GM12878 (cell line): ENCODE data around the gene STAG2. TPM values are rescaled to one million over a fixed set of nuclear protein-coding genes. Genes with fewer than 3 reads are reported as not detected.

Experiments
- ATAC-seq: fragments of 200-7000 bp; cut with Tn5 transposase; 3 replicates; pipeline ENCODE4 v1.9.1; 2020; ENCODE audit warnings: mild to moderate bottlenecking, moderate library complexity
- BruUV-seq: library from RNA; stranded (reverse); fragments of 400-500 nt; replicated peaks from 2 replicates; lab custom pipeline; 2021; lab: Mats Ljungman, UMichigan
- CTCF ChIA-PET: fragments of 300-600 bp; sonication (Branson Sonifier 250); formaldehyde crosslinking; extraction: SDS; loops from one replicate; lab custom pipeline; 2021; ENCODE audit warnings: inconsistent platforms; lab: Yijun Ruan, JAX
- POLR2A ChIA-PET: fragments of 350-600 bp; formaldehyde crosslinking; extraction: SDS; loops from one replicate; lab custom pipeline; 2021; ENCODE audit warnings: inconsistent platforms; lab: Charles Lee
- RAD21 ChIA-PET: fragments of 300-600 bp; sonication (Branson Sonifier 250); formaldehyde crosslinking; loops from one replicate; lab custom pipeline; 2023; ENCODE audit warnings: antibody characterized with exemption; ENCODE audit not compliant: unreplicated experiment; lab: Charles Lee
- SMC1A ChIA-PET: fragments of 300-600 bp; sonication (Branson Sonifier 250); formaldehyde crosslinking; loops from one replicate; lab custom pipeline; 2023; ENCODE audit not compliant: unreplicated experiment, uncharacterized antibody; lab: Charles Lee
- DNase-seq: peaks from one replicate; pipeline ENCODE4 v3.0.0-alpha.2; 2011; ENCODE audit warnings: low read depth, low spot score
- FAIRE-seq: peaks from 3 replicates; lab custom pipeline; 2011; peaks lifted over from hg19 to GRCh38; lab: Jason Lieb, UNC
- H2AFZ ChIP-seq: 2 replicates; pipeline ENCODE4 v1.6.0; 2011; ENCODE audit warnings: low read depth, low read length, control low read depth; ENCODE audit not compliant: control insufficient read depth
- H3K27ac ChIP-seq: 2 replicates; pipeline ENCODE4 v1.5.1; 2011; ENCODE audit warnings: control low read depth; ENCODE audit not compliant: control insufficient read depth, insufficient read depth
- H3K27me3 ChIP-seq, 2 experiments: replicated peaks in 1 of 2; 2 replicates each; pipeline versions ENCODE4 v1.6.0 to v1.6.1; 2011; ENCODE audit warnings: low read length in 1 of 2; ENCODE audit not compliant: control insufficient read depth in 2 of 2, insufficient read depth in 2 of 2
- H3K36me3 ChIP-seq, 2 experiments: 2 replicates each; pipeline ENCODE4 v1.5.1; 2011; ENCODE audit warnings: low read length in 1 of 2; ENCODE audit not compliant: control insufficient read depth in 2 of 2, insufficient read depth in 2 of 2
- H3K4me1 ChIP-seq: 2 replicates; pipeline ENCODE4 v1.6.1; 2011; ENCODE audit warnings: mild to moderate bottlenecking, low read length, moderate library complexity, mixed read lengths; ENCODE audit not compliant: control insufficient read depth, insufficient read depth
- H3K4me2 ChIP-seq: 2 replicates; pipeline ENCODE4 v1.6.0; 2011; ENCODE audit warnings: control low read depth; ENCODE audit not compliant: control insufficient read depth, insufficient read depth
- H3K4me3 ChIP-seq: fragments of 200-600 bp; sonication (generic); 2 replicates; pipeline ENCODE4 v1.5.1; 2016
- H3K79me2 ChIP-seq: 2 replicates; pipeline ENCODE4 v1.6.0; 2011; ENCODE audit warnings: low read length; ENCODE audit not compliant: control insufficient read depth, insufficient read depth
- H3K9ac ChIP-seq: 2 replicates; pipeline ENCODE4 v1.8.0; 2011; ENCODE audit warnings: low read length, control low read depth, mixed read lengths; ENCODE audit not compliant: control insufficient read depth, insufficient read depth
- H3K9me3 ChIP-seq: replicated peaks from 3 replicates; pipeline ENCODE4 v1.5.1; 2011; ENCODE audit warnings: mild to moderate bottlenecking, low read length; ENCODE audit not compliant: control insufficient read depth, insufficient read depth
- H4K20me1 ChIP-seq: 2 replicates; pipeline ENCODE4 v1.6.0; 2011; ENCODE audit not compliant: control insufficient read depth, insufficient read depth
- ASH2L ChIP-seq: fragments of 300-600, 200-600 bp; sonication (generic); IDR thresholded peaks from 2 replicates; pipeline ENCODE4 v1.6.1; 2017; ENCODE audit warnings: low read depth, mild to moderate bottlenecking, borderline replicate concordance
- JUND ChIP-seq: IDR thresholded peaks from 2 replicates; pipeline ENCODE4 v1.6.1; 2012; ENCODE audit warnings: low read depth, mild to moderate bottlenecking, low read length, improper control_type of control experiment, moderate library complexity
- MYB ChIP-seq: fragments of 150-350 bp; IDR thresholded peaks from 2 replicates; pipeline ENCODE4 v1.6.1; 2014; ENCODE audit warnings: mild to moderate bottlenecking, low read depth, low read length, borderline replicate concordance
- ZNF384 ChIP-seq: IDR thresholded peaks from 2 replicates; pipeline ENCODE4 v1.6.1; 2012; ENCODE audit warnings: low read depth, mild to moderate bottlenecking, low read length, improper control_type of control experiment, borderline replicate concordance
- WGBS: methylation state at CpG from one replicate; pipeline ENCODE4 v1.1.6; 2016; ENCODE audit warnings: low lambda C conversion rate; ENCODE audit not compliant: insufficient replicate concordance, insufficient coverage; ENCODE audit errors: missing lambda C conversion rate; 5-methylcytosine and 5-hydroxymethylcytosine counted together
- in situ Hi-C: fragments of 300-500 bp; cut with MboI; formaldehyde crosslinking; loops from 9 replicates; pipeline ENCODE4 v1.14.3; 2018; ENCODE audit warnings: mixed read lengths
- intact Hi-C: fragments of 100-400 bp; cut with micrococcal nuclease; formaldehyde crosslinking; loops from one replicate; pipeline ENCODE4 v1.14.2; 2022; ENCODE audit not compliant: unreplicated experiment
- polyA plus RNA-seq, 11 experiments: library from polyadenylated mRNA; depleted of rRNA in 4 of 11; unstranded in 6 of 11; stranded (reverse) in 5 of 11; fragments of >200 nt; fragmentation: Nextera tagmentation in 4 of 11; fragmentation: Illumina TruSeq in 1 of 11; extraction: Ambion mirVana in 4 of 11; extraction: Trizol in 1 of 11; gene quantifications; 1 replicate in 1 of 11; 2 replicates in 10 of 11; pipeline versions ENCODE4 v1.2.1 to v1.2.3, GENCODE V29; 2011 to 2016; ENCODE audit warnings: inconsistent platforms in 2 of 11, missing spikeins in 2 of 11, low read depth in 1 of 11
- total RNA-seq, 4 experiments: library from RNA; depleted of rRNA in 3 of 4; stranded (reverse); fragments of >200 nt in 3 of 4; fragmentation: Illumina TruSeq in 1 of 4; extraction: Trizol in 1 of 4; gene quantifications; 2 replicates each; pipeline versions ENCODE4 v1.2.1 to v1.2.3, GENCODE V29; 2013 to 2021
- TF ChIP-seq, protein P1 (sequence below): fragments of 450-650 bp; IDR thresholded peaks from 2 replicates; pipeline ENCODE4 v1.6.1; 2018; ENCODE audit warnings: mild to moderate bottlenecking, low read depth, moderate library complexity; ENCODE audit not compliant: partially characterized antibody
- TF ChIP-seq, protein P2 (sequence below): fragments of 450-650 bp; IDR thresholded peaks from 2 replicates; pipeline ENCODE4 v1.6.1; 2018; ENCODE audit warnings: borderline replicate concordance, mild to moderate bottlenecking; ENCODE audit not compliant: partially characterized antibody
- TF ChIP-seq, protein P3 (sequence below): IDR thresholded peaks from 2 replicates; pipeline ENCODE4 v1.6.1; 2011; ENCODE audit warnings: low read depth, mild to moderate bottlenecking, low read length, moderate library complexity, borderline replicate concordance; ENCODE audit errors: extremely low read depth

STAG2 gene
- total and polyA plus RNA-seq, 10 of the 15 experiments (the other 5 are each of a cell fraction or from before 2014, with no cell fraction given): 26.9 to 84.2 (median 46.7) TPM

DNA sequence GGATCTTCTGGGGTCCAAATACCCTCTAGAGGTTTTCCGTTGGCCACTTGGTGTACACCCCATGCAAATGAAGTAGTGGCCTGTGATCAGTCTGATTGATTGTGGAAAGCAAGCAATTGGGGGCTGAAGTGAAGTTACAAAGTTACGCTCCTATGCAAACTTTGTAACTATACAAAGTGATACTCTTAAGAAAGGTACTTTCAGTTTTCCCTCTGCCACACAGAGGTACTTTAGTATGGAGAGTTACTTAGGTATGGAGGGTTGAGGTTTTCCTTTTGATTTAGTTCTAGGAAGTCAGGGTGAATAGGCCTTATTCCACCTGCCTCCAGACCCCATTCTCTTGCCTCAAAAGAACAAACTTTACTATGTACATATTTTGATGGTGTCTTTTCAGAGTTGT, 28.7 kb downstream of the STAG2 start:
- no peaks in the 10 kb centered on the region; the same call in 1 of the 2 replicates for H4K20me1 ChIP-seq
- DNase-seq (no peak), ATAC-seq (peak; percentile 40), FAIRE-seq (no peak)
- in situ Hi-C loops (no loop called here), intact Hi-C loops (no loop called here)
- BruUV-seq: no TSS peak
- H3K79me2 ChIP-seq: peaks cover 73% of the 10 kb centered on the region
- ChIA-PET CTCF (no interaction called here), SMC1A (interaction anchor here (0.9 to 1.2 kb wide), 2 partner anchors 26 to 28 kb away, joined by 3 read pairs; no protein-coding TSS in a partner anchor), RAD21 (no interaction called here), POLR2A (no interaction called here)
- peak overlapping the region; percentile 50; the same call in 1 of the 2 replicates for H3K4me3 ChIP-seq
- peak overlapping the region; percentile 59 for H3K4me2 ChIP-seq
- H3K27ac ChIP-seq: no peak overlapping the region; the same call in 1 of the 2 replicates
- no peak overlapping the region for H3K9ac ChIP-seq
- no peak overlapping the region for H2AFZ ChIP-seq
- H3K4me1 ChIP-seq: no peaks in the 10 kb centered on the region
- H3K36me3 ChIP-seq: no peaks in the 10 kb centered on the region; a peak in 1 of 4 replicates
- 25% methylated on average over 2 of the region's 2 CpGs for WGBS
- no peaks in the 10 kb centered on the region; the same call in 2 of the 3 replicates for H3K9me3 ChIP-seq
- TF ChIP-seq ASH2L (no peak), MYB (no peak), JUND (no peak), ZNF384 (no peak)
- TF ChIP-seq, protein P1, sequence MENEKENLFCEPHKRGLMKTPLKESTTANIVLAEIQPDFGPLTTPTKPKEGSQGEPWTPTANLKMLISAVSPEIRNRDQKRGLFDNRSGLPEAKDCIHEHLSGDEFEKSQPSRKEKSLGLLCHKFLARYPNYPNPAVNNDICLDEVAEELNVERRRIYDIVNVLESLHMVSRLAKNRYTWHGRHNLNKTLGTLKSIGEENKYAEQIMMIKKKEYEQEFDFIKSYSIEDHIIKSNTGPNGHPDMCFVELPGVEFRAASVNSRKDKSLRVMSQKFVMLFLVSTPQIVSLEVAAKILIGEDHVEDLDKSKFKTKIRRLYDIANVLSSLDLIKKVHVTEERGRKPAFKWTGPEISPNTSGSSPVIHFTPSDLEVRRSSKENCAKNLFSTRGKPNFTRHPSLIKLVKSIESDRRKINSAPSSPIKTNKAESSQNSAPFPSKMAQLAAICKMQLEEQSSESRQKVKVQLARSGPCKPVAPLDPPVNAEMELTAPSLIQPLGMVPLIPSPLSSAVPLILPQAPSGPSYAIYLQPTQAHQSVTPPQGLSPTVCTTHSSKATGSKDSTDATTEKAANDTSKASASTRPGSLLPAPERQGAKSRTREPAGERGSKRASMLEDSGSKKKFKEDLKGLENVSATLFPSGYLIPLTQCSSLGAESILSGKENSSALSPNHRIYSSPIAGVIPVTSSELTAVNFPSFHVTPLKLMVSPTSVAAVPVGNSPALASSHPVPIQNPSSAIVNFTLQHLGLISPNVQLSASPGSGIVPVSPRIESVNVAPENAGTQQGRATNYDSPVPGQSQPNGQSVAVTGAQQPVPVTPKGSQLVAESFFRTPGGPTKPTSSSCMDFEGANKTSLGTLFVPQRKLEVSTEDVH: no peak
- TF ChIP-seq, protein P2, sequence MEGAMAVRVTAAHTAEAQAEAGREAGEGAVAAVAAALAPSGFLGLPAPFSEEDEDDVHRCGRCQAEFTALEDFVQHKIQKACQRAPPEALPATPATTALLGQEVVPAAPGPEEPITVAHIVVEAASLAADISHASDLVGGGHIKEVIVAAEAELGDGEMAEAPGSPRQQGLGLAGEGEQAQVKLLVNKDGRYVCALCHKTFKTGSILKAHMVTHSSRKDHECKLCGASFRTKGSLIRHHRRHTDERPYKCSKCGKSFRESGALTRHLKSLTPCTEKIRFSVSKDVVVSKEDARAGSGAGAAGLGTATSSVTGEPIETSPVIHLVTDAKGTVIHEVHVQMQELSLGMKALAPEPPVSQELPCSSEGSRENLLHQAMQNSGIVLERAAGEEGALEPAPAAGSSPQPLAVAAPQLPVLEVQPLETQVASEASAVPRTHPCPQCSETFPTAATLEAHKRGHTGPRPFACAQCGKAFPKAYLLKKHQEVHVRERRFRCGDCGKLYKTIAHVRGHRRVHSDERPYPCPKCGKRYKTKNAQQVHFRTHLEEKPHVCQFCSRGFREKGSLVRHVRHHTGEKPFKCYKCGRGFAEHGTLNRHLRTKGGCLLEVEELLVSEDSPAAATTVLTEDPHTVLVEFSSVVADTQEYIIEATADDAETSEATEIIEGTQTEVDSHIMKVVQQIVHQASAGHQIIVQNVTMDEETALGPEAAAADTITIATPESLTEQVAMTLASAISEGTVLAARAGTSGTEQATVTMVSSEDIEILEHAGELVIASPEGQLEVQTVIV: no peak
- TF ChIP-seq, protein P3, sequence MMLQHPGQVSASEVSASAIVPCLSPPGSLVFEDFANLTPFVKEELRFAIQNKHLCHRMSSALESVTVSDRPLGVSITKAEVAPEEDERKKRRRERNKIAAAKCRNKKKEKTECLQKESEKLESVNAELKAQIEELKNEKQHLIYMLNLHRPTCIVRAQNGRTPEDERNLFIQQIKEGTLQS: no peak
- no peaks in the 10 kb centered on the region for H3K27me3 ChIP-seq
